GM21737 (cell line): ENCODE results near the gene CCDC93.

Source experiments
- ATAC-seq: cut with Tn5 transposase; IDR thresholded peaks from one replicate; pipeline ENCODE4 v1.9.1; 2021; ENCODE audit warnings: mild to moderate bottlenecking, moderate library complexity; ENCODE audit not compliant: unreplicated experiment

Gene CCDC93, protein sequence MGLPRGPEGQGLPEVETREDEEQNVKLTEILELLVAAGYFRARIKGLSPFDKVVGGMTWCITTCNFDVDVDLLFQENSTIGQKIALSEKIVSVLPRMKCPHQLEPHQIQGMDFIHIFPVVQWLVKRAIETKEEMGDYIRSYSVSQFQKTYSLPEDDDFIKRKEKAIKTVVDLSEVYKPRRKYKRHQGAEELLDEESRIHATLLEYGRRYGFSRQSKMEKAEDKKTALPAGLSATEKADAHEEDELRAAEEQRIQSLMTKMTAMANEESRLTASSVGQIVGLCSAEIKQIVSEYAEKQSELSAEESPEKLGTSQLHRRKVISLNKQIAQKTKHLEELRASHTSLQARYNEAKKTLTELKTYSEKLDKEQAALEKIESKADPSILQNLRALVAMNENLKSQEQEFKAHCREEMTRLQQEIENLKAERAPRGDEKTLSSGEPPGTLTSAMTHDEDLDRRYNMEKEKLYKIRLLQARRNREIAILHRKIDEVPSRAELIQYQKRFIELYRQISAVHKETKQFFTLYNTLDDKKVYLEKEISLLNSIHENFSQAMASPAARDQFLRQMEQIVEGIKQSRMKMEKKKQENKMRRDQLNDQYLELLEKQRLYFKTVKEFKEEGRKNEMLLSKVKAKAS

DNA sequence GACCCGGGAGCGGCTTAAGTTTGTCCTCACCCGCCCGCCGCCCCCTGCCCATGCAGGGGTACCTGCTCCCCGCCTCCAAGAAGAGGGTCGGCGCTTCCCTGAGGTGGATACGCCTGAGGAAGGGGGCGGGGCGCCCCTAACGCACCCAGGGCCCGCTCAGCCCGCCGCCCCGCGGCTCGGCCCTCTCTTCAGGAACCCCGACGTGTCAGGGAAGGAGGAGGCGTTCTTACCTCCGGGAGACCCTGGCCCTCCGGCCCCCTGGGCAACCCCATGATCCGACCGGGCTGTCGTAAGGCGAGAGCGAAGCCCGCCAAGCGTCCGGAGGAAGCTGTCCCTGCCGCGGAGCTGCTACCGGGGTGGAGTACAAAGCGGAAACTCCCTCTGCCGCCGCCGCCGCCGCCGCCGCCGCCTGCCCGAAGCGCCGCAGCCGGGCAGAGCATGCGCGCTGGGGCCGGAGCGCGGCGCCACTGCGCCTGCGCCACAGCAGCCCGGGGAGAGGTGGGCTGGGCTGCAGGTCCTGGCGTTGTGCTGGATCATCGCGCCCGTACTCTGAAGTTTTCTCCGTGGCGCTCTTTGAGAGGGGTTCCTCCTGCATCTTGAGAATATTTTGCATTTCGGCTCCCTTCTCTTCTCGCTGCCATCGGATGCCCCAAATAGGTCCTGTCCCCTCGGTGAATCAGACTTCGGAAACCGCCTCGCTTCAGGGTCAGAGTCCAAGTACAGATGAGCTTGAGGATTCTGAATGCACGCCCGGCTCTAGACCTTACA is at the start of gene CCDC93:
Gene CCDC93, minus strand, starts transcription at position 347 of the 768 bp plus-strand sequence. Its CDS starts 75 bp downstream, at position 272.
- ATAC-seq: peak; percentile 88

DNA sequence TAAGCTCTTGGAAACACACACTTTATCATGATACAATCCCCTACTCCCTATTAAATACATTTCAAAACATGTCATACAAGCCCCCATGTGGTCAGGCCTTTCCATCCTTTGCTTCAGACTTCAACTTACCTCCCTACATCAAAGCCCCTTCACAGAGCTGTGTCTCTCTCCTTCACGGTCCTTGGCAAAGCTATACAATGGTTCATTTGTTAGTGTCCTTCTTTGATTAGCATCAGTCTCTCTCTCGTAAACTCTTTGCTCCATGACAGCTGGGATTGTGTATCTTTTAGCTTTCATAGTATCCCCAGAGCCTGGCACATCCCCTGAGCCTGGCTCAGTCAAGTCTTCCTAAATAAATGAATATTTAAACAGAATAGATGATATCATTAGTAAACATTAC is 48.8 kb upstream of the CCDC93 start:
- no peak for ATAC-seq

DNA sequence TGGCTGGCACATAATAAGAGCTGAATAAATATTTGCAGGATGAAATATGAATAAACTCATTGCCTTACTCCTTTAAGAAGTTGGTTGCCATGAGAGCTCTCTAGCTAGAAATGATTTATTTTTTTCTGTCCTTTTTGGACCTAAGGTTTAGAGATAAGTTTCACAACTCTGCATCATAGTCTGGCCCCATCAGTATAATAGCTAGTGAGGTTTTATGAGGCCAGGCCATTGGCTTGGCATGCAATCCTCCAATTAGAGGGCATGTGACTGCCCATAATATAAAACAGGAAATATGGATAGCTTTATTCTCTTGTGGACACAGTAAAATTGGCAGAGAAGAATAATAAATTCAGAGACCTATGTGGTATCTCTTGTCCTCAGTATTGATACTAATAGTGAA is 48.2 kb upstream of the CCDC93 start:
- no peak for ATAC-seq

DNA sequence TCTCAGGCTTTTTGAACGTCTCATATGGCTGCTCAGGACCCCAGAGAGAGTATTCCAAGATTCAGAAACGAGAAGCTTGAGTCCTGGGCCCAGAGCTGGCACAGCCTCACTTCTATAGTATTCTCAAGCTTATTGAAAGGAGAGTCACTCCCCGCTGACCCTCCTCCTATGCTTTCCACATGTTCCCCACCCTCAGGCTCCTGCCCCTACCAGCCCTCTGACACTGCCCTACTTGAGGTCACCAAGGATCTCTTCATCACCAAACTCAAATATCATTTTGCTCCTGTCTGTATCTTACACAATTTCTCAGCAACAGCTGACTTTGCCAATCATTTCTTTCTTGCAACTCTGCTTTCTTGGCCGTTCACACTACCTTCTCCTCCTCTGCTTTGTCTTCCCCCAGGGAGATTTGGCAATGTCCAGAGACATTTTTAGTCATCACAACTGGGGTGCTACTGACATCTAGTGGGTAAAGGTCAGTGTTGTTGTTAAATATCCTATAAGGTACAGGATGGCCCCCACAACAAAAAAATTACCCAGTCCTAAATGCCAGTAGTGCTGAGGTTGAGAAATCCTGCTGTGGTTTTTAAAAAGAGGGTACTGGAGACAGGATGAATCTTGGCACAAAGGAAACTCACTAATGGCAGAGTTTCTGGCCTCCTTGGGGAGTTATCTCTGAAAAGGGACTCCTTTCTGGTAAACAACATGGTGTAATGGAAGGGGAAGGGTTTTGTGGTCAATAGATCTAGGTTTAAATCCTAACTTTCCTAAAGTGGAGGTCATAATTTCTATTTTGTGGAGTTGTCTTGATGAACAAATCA is 47.5 kb upstream of the CCDC93 start:
- peak; percentile 69 for ATAC-seq

DNA sequence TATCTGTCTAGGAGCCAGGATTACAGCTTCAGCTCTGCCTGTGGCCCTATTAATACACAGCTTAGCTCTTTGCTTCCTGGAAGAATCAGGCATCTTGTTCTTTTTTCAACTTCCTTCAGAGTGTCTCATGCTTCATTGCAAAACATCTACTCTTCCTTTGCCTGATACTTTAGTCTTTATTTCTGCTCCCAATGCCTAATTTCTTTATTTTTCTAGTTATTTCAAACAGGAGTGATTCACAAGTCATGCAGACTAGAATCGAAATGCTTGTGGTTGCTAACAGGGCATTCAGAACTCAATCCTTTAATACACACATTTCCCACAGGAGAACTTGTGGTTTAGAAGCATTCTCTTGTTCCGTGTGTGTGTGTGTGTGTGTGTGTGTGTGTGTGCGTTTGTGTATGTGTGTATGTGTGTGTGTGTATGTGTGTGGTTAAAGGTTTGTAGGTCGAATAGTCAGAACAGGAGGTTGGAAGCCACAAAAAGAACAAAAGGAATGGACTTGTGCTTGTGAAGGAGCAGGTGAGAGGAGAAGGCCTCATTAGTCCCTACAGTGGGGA is 46.1 kb upstream of the CCDC93 start:
- ATAC-seq: no peak

DNA sequence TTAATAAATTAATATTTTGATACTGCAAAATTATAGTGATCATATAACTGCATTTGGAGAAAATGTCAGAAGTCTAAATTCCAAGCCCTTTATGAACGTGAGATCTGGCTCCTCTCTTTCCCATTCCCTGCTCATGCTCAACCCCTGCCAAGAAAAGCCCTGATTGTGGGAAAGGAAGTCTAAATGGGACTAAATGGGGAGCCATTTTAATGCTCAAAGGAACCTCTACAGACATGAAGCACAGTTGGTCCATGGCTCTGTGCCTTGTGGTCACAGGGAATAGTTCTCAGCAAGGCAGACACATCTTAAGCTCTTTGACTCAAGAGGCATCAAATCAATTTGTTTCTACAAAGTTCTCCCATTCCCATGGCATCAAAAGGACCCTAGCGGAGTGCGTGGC is 45.1 kb upstream of the CCDC93 start:
- no peak for ATAC-seq

DNA sequence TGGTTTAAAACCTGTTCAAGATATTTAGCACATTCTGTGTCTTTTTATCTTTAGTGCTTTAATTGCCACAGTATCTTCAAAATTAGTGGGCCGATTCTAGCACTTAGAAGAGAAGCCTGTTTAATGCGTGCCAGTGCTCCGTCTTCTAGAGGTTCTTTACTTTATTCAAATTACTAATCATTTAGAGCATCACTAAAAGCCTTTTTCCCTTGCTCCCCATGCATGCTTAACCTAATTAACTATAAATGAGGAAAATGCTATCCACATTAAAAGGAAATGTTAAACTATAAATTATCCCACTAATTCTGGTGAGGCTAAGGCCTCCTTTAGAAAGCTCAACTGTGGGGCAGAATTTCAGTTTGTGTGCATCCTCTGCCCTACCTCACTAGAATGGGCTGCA is 42.9 kb upstream of the CCDC93 start:
- ATAC-seq: no peak

DNA sequence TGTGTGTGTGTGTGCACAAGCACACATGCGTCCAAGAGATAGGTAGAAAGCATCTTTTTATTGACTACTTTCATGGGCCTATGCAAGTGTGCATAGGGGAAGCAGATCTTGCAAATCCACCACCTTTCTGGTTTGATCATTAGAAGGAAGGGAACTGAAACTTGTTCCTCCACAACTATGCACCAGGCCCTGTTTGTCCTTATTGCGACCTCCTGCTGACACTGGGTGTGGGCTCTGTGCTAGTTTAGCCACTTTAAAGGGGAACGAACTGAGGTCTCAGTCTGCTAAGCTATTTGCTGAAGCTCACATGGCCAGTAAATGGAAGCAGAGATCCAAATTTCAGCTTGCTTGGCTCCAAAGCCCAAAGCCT is 42.3 kb upstream of the CCDC93 start:
- ATAC-seq: peak; percentile 81

DNA sequence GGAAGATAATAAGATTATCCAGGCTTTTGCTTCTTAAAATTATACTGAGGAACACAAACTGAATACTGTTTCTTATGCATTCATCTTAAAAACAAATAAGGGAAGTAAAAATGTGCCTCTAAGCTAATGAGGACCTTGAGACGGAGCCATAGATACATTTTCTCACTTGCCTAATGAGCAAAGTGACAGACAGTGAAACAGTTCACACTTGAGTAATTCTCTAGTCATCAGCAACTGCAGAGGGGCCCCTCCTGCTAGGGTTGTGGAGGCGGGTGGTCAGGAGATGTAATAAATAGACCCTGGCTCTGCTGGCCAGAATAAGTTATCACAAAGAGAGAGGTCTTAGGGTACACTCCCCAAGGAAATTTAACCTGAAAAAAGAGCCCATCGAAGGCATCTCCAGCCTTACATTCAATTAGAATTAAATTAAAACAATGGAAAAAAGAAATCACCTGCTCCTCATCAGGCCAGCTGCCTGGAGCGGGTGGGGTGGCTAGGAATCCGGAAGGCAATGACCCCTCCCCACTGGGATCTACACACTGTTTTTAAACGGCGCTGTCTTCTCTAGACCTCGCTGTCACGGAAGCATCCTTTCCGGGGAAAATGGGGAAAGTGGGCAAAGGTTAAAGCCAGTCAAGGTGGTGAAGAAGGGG is 41.8 kb upstream of the CCDC93 start:
- peak; percentile 83 for ATAC-seq

DNA sequence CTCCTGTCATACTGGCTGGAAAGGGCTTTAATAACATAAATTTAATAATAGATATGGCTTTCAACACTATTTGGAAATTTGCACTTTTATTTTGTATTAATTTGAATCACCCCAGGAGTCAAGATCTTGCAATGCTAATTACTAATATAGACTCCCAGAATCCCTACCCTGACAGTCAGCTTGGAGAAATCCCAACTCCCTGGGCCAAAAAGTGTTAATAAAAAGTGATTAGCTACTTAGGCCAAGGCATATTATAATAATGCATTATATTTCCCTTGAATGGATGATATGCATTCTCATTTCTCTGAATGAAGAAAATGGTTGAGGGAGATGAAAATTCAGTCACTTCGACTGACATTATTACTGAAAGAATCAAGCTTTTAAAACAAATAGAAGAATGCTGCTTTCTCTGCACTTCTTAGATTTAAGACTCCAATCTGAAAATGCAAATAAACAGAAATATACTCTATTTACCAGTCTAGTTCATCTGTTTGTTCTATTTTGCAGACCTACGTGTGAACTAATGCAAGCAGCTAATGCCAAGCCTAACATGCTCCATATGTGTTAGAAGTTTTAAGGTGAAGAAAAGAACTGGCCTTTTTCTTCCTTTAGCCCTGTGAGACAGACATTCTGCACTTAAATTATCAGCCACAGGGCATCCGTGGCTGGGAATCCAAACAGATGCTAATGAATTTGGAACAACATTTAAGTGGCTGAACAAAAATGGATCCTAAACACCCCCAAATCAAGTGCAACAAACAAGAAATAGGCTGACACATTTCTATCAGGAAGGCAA is 40.5 kb upstream of the CCDC93 start:
- ATAC-seq: no peak

DNA sequence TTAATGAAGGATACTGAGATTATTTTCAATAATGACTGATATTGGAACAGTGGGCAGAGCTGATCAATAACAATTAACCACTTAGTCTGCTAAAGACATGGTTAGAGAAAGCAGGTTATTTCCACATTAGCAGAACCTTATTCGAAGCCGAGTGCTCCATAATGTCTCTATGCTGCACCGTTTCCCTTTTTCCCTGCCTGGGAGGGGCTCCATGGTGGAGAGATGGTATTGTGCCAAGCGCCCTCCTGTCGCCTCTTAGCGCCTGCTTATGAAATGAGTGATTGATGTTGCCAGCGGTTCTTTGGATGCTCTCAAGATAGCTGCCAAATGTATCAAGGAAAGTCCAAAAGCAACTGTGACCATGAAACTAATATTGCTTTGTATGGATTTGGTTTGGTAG is 39.8 kb upstream of the CCDC93 start:
- ATAC-seq: no peak

DNA sequence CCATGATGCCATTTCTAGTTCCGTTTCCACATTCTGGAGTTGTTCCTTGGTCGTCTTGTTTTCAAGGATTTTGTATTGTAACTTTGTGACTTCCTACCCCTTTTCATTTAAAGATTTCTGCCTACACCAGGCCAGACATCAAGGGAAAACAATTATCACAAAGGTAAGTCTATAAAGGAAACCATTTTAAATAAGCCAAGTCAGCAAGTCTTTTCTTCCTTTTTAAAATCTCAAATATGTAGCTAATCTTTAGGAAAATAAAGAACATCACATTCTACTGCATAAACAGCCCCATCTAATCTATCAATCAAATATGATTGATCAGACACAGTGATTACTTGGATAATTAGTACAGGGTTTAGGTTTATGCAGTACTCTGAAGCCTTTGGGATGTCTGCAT is 38.6 kb upstream of the CCDC93 start:
- ATAC-seq: no peak

DNA sequence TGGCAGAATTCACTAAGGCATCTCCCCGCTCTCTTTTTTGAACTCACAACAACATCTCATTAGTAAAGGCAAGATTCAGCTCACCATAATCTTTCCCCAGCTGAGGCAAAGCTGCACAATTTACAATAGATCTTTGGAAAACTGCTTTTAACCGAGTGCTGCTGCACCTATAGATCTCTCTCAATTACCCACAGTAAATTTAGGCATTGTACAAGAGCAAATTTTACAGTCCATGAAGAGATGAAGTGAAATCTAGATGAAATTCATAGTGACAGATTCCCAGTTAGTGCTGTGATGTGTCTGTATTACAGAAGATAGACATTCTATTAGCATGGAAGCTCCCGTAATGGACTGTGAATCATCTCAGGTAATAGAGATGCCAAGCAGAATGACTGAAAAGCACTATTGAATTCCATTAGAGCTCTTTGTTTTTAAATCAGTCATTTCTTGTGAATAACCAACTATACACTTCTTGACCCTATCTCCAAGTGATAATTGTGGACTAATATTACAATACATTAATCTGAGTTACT is 38.0 kb upstream of the CCDC93 start:
- ATAC-seq: no peak

DNA sequence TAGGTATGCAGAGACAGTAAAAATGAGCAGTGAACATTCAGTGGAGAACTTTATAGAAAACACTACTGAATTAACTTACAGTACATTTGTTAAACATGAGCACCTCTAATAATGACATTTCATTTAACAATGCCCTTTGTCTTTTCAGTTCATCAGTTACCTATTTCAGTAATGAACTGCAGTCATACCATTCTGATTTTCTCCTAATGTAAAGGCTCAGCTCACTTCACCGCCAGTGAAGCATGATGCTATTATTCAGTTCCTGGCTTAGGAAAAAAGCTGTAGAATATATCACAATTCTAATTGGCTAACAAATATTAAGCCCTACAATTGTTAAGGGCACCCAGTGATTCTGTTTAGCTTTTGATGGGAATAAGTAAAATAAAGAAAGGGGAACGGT is 37.1 kb upstream of the CCDC93 start:
- ATAC-seq: no peak

DNA sequence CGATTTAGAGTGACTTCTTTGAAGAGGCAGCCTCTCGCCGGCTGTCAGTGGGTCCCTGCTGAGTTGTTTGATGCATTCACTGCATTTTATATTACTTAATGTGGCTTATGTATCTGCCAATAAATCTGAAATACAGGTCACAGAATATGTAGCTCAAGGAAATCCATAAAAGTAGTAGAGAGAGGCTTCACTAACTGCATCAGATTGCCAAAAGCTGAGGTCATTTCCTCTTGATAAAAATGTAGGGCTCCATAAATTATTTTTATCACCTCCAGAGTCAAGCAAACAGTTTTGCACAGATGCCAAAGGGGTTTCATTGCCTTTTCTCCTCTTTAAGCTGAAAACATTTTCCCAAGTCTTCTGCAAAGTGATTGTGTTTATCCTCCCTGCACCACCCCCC is 36.5 kb upstream of the CCDC93 start:
- ATAC-seq: no peak

DNA sequence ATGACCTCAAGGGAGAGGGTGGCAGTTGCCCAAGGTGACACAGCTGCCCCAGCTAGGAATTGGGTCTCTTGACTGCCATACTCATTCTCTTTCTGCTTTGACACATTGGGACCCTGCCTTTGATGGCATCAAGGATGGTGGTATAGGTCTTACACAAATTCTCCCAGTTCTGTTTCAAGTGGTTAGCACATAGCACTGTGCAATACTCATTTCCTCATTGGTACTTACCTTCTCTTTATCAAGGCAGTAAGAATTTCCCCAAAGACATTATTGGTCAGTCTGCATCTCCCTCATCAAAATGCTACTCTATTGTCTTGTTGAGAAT is 35.9 kb upstream of the CCDC93 start:
- peak; percentile 52 for ATAC-seq

DNA sequence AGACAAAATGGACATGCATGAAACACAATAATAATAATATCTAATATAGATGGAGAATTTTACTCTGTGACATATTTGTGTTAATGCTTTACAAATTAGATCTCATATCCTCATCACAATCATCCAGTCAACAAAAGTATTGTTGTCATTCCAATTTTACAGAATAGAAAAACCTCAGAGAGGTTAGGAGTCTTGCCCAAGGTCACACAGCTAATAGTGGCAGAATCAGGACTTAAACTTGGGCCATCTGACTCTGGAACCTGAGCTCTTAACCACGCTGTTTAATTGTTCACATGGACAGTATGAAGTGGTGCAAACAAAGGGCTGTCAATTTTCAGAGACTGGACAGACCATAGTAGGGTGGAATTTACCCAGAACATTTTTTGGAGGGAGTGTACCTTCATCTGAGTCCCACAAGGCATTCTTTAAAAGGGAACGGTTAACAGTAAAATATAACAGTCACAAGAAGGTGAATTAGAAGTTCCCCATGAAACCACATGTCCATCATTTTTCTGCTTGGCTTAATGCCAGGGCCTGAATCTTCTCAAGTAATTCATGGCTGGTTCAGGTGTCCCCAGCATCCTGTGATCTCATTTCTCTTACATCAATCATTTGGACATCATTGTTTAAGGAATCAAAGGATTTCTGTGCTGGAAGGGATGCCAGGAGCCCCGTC is 35.4 kb upstream of the CCDC93 start:
- ATAC-seq: no peak

DNA sequence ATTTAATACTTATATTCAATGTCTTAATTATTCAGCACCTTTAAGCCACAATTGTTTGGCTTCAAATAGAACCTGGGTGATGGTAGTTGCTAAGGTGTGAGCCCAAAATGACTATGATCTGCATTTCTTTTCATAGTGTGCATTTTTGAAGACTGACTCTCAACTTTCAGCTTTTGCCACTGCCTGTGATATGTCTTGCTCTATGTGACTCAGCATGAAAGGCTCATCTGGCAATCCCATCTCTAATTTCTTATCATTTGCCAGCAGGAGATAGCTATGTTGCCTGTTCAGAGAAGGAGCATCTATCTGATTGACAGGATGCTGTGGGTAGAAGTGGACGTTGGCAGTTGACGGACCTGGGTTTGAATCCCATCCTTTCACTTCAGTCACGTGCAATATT is 34.5 kb upstream of the CCDC93 start:
- no peak for ATAC-seq

DNA sequence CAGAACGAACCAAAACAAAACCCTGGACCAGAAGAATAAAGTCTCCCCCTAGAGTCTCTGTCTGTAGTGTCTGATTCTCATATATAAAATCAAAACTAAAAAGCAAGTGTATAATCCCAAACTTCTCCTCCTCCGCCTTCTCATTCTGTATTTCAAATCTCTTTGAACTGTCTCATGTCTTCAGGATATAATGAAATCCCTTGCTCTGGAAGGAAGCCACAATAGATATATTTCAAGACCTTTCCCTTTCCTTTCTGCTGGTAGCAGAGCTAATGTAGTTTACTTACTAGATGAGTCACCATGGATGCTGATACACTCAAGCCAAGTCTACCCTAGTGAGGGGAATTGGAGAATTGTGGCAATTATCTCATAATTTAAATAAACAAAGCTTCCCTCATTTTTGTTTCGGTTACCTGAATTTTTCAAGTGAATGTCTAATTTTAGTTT is 33.5 kb upstream of the CCDC93 start:
- ATAC-seq: no peak
